PC-9 (cell line): ENCODE results near the gene NKAIN2.

ENCODE experiments used
- EZH2 ChIP-seq: fragments of 200-600 bp; sonication (generic); IDR thresholded peaks from 2 replicates; pipeline ENCODE4 v1.8.0; 2017; ENCODE audit warnings: antibody characterized with exemption, low read depth
- TF ChIP-seq, protein P1 (sequence below): fragments of 200-600 bp; sonication (generic); conservative IDR thresholded peaks from 2 replicates; pipeline ENCODE4 v1.6.1; 2017; ENCODE audit warnings: mixed run types, antibody characterized with exemption, mild to moderate bottlenecking, moderate library complexity

DNA sequence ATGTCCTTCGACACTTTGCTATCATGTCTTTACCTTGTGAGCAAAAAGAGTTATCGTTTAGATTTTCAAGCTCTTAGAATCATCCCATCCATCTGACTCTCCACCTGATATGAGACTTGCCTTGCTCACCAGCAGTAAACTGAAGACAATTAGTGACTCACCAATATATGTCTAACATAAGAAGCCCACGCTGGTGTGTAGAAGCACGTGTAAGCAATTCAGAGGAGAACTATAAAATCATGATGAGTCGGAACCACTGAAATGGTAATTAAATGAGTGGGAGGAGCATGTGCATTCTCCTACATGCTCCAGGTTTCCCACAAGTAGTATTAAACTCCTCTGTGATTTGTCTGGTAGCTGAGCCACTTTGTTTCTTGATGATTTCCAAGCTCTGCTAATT, 977.0 kb downstream of the NKAIN2 start:
- no peak for TF ChIP-seq EZH2
- TF ChIP-seq, protein P1, sequence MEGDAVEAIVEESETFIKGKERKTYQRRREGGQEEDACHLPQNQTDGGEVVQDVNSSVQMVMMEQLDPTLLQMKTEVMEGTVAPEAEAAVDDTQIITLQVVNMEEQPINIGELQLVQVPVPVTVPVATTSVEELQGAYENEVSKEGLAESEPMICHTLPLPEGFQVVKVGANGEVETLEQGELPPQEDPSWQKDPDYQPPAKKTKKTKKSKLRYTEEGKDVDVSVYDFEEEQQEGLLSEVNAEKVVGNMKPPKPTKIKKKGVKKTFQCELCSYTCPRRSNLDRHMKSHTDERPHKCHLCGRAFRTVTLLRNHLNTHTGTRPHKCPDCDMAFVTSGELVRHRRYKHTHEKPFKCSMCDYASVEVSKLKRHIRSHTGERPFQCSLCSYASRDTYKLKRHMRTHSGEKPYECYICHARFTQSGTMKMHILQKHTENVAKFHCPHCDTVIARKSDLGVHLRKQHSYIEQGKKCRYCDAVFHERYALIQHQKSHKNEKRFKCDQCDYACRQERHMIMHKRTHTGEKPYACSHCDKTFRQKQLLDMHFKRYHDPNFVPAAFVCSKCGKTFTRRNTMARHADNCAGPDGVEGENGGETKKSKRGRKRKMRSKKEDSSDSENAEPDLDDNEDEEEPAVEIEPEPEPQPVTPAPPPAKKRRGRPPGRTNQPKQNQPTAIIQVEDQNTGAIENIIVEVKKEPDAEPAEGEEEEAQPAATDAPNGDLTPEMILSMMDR: no peak
